ENCODE measurements around the gene MLC1.

The MLC1 gene

DNA sequence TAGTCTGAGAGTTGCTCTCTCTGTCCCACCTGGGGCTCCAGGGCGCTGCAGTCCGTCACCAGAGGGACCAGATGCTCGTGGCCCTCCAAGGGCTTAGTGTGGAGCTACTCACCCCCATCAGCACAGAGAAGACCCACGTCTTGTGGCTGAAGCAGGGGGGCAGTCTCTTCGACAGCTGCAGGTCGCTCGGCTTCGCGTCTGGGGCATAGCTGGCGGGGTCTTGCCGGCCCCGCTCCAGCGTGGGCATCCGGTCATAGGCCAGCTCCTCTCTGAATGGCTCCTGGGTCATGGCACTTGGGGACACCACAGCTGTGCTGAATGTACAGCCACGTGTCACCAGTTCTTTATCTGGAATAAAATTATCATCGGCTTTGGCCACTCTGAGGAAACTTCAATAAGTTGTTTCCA is 608 bp downstream of the MLC1 start:
- Histone ChIP-seq H3K4me1 (no peaks in the 10 kb centered on the region), H3K9me3 (ENCODE audit: control insufficient read depth, low read length) (no peaks in the 10 kb centered on the region), H3K4me2 (ENCODE audit: low read length) (no peak overlapping the region), H3K27me3 (ENCODE audit: control insufficient read depth, insufficient read depth, low read length) (no peaks in the 10 kb centered on the region), H2AFZ (no peak overlapping the region), H3K27ac (no peak overlapping the region), H3K79me2 (no peaks in the 10 kb centered on the region), H3K9ac (no peak overlapping the region), H3K4me3 (ENCODE audit: low read depth, low read length) (no peak overlapping the region), H3K36me3 (ENCODE audit: control insufficient read depth, insufficient read depth, low read length) (no peaks in the 10 kb centered on the region)
- no peak for TF ChIP-seq CTCF (IDR thresholded peaks at IDR 0.05)

DNA sequence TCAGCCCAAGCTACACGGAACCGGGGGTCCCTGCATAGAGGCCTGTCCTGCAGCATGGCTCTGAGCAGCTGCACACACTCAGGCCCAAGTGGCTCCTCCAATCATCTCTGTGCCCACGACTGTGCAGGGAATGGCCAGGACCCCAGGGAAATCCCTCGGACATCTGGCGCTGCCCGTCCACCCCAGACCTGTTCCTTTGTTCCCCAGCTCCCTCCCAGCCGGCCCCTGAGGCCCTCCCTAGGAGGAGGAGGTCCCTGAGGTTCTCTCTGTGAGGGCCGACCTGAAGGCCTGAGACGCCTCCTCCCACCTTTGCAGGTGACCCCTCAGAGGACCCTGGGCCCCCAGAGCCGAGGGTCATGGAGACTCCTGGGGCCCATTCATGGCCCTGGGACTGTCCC is 1.1 kb downstream of the MLC1 start:
- H3K36me3 ChIP-seq (ENCODE audit: control insufficient read depth, insufficient read depth, low read length) = no peaks in the 10 kb centered on the region
- H2AFZ ChIP-seq = no peak overlapping the region
- H3K4me3 ChIP-seq (ENCODE audit: low read depth, low read length) = no peak overlapping the region
- no peak overlapping the region for H3K4me2 ChIP-seq (ENCODE audit: low read length)
- H3K4me1 ChIP-seq = no peaks in the 10 kb centered on the region
- no peak for TF ChIP-seq CTCF (IDR thresholded peaks at IDR 0.05)
- no peaks in the 10 kb centered on the region for H3K79me2 ChIP-seq
- H3K27ac ChIP-seq = no peak overlapping the region
- no peaks in the 10 kb centered on the region for H3K9me3 ChIP-seq (ENCODE audit: control insufficient read depth, low read length)
- H3K9ac ChIP-seq = no peak overlapping the region
- H3K27me3 ChIP-seq (ENCODE audit: control insufficient read depth, insufficient read depth, low read length) = no peaks in the 10 kb centered on the region

GRCh38 chr22:50083462-50084079 is 1.7 kb downstream of the MLC1 start:
- Histone ChIP-seq H3K4me1 (no peaks in the 10 kb centered on the region), H3K27ac (no peak overlapping the region), H3K79me2 (no peaks in the 10 kb centered on the region), H3K9me3 (ENCODE audit: control insufficient read depth, low read length) (no peaks in the 10 kb centered on the region), H3K4me2 (ENCODE audit: low read length) (no peak overlapping the region), H3K27me3 (ENCODE audit: control insufficient read depth, insufficient read depth, low read length) (no peaks in the 10 kb centered on the region), H3K4me3 (ENCODE audit: low read depth, low read length) (no peak overlapping the region), H3K9ac (no peak overlapping the region), H2AFZ (no peak overlapping the region), H3K36me3 (ENCODE audit: control insufficient read depth, insufficient read depth, low read length) (no peaks in the 10 kb centered on the region)
- no peak for TF ChIP-seq CTCF (IDR thresholded peaks at IDR 0.05)

DNA sequence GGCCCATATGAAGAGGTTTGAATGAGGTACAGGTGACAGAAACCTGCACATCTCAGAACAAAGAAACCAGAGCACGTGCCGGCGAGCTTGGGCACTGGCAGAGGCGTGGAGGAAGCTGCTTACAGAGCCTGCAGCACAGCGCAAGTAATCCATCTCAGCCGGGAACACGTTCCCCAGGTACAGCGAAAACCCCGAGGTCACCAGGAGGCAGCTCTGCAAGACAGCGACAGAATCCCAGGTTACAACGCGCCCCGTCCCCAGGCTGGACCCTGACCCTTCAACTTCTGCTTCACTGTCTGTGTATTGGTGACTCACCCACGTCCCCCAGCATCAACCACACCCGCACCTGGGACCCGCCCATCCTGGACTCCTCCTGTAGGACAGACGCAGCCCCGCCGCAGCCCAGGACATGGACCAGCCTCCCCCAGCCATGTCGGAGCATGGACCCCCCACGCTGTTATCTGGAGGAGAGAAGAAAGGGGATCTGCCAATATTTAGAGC is 2.2 kb downstream of the MLC1 start:
- Histone ChIP-seq H3K9me3 (ENCODE audit: control insufficient read depth, low read length) (no peaks in the 10 kb centered on the region), H2AFZ (no peak overlapping the region), H3K79me2 (no peaks in the 10 kb centered on the region), H3K27ac (no peak overlapping the region), H3K36me3 (ENCODE audit: control insufficient read depth, insufficient read depth, low read length) (no peaks in the 10 kb centered on the region), H3K27me3 (ENCODE audit: control insufficient read depth, insufficient read depth, low read length) (no peaks in the 10 kb centered on the region), H3K4me1 (no peaks in the 10 kb centered on the region), H3K9ac (no peak overlapping the region), H3K4me3 (ENCODE audit: low read depth, low read length) (no peak overlapping the region), H3K4me2 (ENCODE audit: low read length) (no peak overlapping the region)
- no peak for TF ChIP-seq CTCF (IDR thresholded peaks at IDR 0.05)

- no peak for TF ChIP-seq CTCF (IDR thresholded peaks at IDR 0.05)
- H3K79me2 ChIP-seq = no peaks in the 10 kb centered on the region
- H3K4me2 ChIP-seq (ENCODE audit: low read length) = no peak overlapping the region
- H3K9ac ChIP-seq = no peak overlapping the region
- H3K27me3 ChIP-seq (ENCODE audit: control insufficient read depth, insufficient read depth, low read length) = no peaks in the 10 kb centered on the region
- H3K9me3 ChIP-seq (ENCODE audit: control insufficient read depth, low read length) = no peaks in the 10 kb centered on the region
- no peak overlapping the region for H2AFZ ChIP-seq
- H3K4me3 ChIP-seq (ENCODE audit: low read depth, low read length) = no peak overlapping the region
- H3K4me1 ChIP-seq = no peaks in the 10 kb centered on the region
- H3K27ac ChIP-seq = no peak overlapping the region
- no peaks in the 10 kb centered on the region for H3K36me3 ChIP-seq (ENCODE audit: control insufficient read depth, insufficient read depth, low read length)
Measured at GRCh38 chr22:50082197-50082715, 3.0 kb downstream of the MLC1 start.
